K562 (cell line): ENCODE results near the gene KLHDC10. TPM values are rescaled to one million over a fixed set of nuclear protein-coding genes. Genes with fewer than 3 reads are reported as not detected.

Source experiments
- BACH1 ChIP-seq: fragments of 200-800 bp; sonication (Bioruptor generic); IDR thresholded peaks from 2 replicates; pipeline ENCODE4 v1.6.1; 2016; ENCODE audit warnings: missing genetic modification characterization, missing compliant biosample characterization
- CAMTA2 ChIP-seq: fragments of 250-450 bp; sonication (Bioruptor Pico); conservative IDR thresholded peaks from 2 replicates; pipeline ENCODE4 v1.5.1; 2022
- ELF1 ChIP-seq: fragments of 200-800 bp; sonication (Bioruptor generic); IDR thresholded peaks from 2 replicates; pipeline ENCODE4 v1.6.1; 2016; ENCODE audit warnings: missing genetic modification characterization, missing compliant biosample characterization
- EP400 ChIP-seq: fragments of 450-650 bp; IDR thresholded peaks from 2 replicates; pipeline ENCODE4 v1.6.1; 2017; ENCODE audit warnings: antibody characterized with exemption, mild to moderate bottlenecking, moderate library complexity
- POLR2H ChIP-seq: IDR thresholded peaks from 2 replicates; pipeline ENCODE4 v1.6.1; 2016; ENCODE audit warnings: missing genetic modification characterization, low read depth, mild to moderate bottlenecking, control low read depth, missing compliant biosample characterization, moderate library complexity
- RBM22 ChIP-seq: fragments of 200-400 bp; formaldehyde crosslinking; IDR thresholded peaks from 2 replicates; pipeline ENCODE4 v1.6.1; 2018; ENCODE audit warnings: low read length, low read depth; ENCODE audit not compliant: poor library complexity, severe bottlenecking
- TOE1 ChIP-seq, 2 experiments: fragments of 450-650 bp in 1 of 2; sonication (generic) in 1 of 2; formaldehyde crosslinking in 1 of 2; IDR thresholded peaks; 2 replicates each; pipeline versions ENCODE4 v1.7.1 to v1.8.0; 2016 to 2022; ENCODE audit warnings: borderline replicate concordance in 2 of 2, mild to moderate bottlenecking in 2 of 2, antibody characterized with exemption in 1 of 2, inconsistent platforms in 1 of 2, low read depth in 1 of 2, missing genetic modification reagents in 1 of 2, moderate library complexity in 1 of 2
- TRIM24 ChIP-seq, 2 experiments: fragments of 450-650 bp; IDR thresholded peaks; 2 replicates each; pipeline ENCODE4 v1.6.1; 2016
- TSC22D4 ChIP-seq: fragments of 450-650 bp; IDR thresholded peaks from 2 replicates; pipeline ENCODE4 v1.6.1; 2016; ENCODE audit warnings: missing genetic modification characterization, missing biosample characterization, control low read depth
- ZNF12 ChIP-seq: sonication (generic); formaldehyde crosslinking; IDR thresholded peaks from 2 replicates; pipeline ENCODE4 v1.4.0; 2020; ENCODE audit warnings: mild to moderate bottlenecking, missing genetic modification reagents
- polyA plus RNA-seq, 8 experiments: library from polyadenylated mRNA; depleted of rRNA in 4 of 8; stranded (reverse) in 5 of 8; unstranded in 3 of 8; fragments of >200 nt; fragmentation: Nextera tagmentation in 2 of 8; fragmentation: Illumina TruSeq in 1 of 8; extraction: Ambion mirVana in 2 of 8; extraction: Trizol in 1 of 8; gene quantifications; 2 replicates each; pipeline versions ENCODE4 v1.2.1 to v1.2.3, GENCODE V29; 2011 to 2014; ENCODE audit warnings: inconsistent platforms in 1 of 8, missing spikeins in 1 of 8
- total RNA-seq, 7 experiments: library from RNA; depleted of rRNA in 6 of 7; stranded (reverse); fragments of >200 nt in 6 of 7; fragmentation: Illumina TruSeq in 2 of 7; extraction: Trizol in 2 of 7; gene quantifications; 2 replicates each; pipeline versions ENCODE4 v1.2.1 to v1.2.3, GENCODE V29; 2011 to 2021; ENCODE audit warnings: low replicate concordance in 1 of 7
- TF ChIP-seq, protein P1 (sequence below): sonication (generic); formaldehyde crosslinking; IDR thresholded peaks from 2 replicates; pipeline ENCODE4 v1.8.1; 2022; ENCODE audit warnings: missing genetic modification reagents
- TF ChIP-seq, protein P2 (sequence below): sonication (generic); formaldehyde crosslinking; IDR thresholded peaks from 2 replicates; pipeline ENCODE4 v1.8.0; 2023; ENCODE audit warnings: mild to moderate bottlenecking, missing genetic modification reagents
- TF ChIP-seq, protein P3 (sequence below): fragments of 450-650 bp; formaldehyde crosslinking; IDR thresholded peaks from 2 replicates; pipeline ENCODE4 v1.4.0; 2020; ENCODE audit warnings: mild to moderate bottlenecking
- TF ChIP-seq, protein P4 (sequence below): fragments of 450-650 bp; IDR thresholded peaks from 2 replicates; pipeline ENCODE4 v1.6.1; 2016; ENCODE audit warnings: low read depth, mild to moderate bottlenecking, moderate library complexity
- TF ChIP-seq, protein P5 (sequence below): sonication (generic); formaldehyde crosslinking; IDR thresholded peaks from 2 replicates; pipeline ENCODE4 v1.8.0; 2022; ENCODE audit warnings: mild to moderate bottlenecking, missing genetic modification reagents
- TF ChIP-seq, protein P6 (sequence below): fragments of 250-450 bp; sonication (Bioruptor Pico); IDR thresholded peaks from 2 replicates; pipeline ENCODE4 v1.4.0; 2020; ENCODE audit warnings: borderline replicate concordance

KLHDC10 gene
- total and polyA plus RNA-seq, 9 of the 15 experiments (the other 6 are each of a cell fraction or from before 2014, with no cell fraction given) = 9.8 to 80.5 (median 31.4) TPM

DNA sequence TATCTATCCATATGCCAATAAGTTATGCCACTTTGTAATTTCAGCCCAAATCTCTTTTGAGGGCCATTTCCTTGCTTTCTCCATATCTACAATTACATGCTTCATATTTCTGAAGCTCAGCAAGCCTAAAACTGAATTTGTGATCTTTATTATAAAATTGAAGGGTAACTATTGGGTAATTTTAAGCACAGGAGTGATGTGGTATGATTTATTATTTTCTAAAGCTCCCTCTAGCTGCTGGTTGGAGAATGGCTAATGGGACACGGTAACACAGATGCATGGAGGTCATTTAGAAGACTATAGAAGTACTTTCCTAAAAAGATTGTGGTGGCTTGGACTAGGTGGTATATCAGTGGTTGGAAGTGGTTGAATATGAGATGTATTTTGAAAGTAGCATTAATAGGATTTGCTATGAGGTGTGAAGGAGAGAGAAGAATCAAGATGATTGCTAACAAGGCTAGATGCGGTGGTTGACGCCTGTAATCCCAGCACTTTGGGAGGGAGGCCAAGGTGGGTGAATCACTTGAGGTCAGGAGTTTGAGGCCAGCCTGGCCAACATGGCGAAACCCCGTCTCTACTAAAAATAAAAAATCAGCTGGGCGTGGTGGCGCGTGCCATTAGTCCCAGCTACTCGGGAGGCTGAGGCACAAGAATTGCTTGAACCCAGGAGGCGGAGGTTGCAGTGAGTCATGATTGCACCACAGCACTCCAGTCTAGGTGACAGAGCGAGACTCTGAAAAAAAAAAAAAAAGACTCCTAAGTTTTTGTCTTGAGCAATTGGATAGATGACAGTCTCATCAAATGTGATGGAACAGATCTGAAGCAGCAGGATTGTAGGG, 13.9 kb downstream of the KLHDC10 start (continued):
- TF ChIP-seq TOE1 (IDR thresholded peaks at IDR 0.05; ENCODE audit: borderline replicate concordance) (0 out of 2 replicates have a peak, but pooled peaks have one; percentile 16), TOE1 (CRISPR knock-in tag; IDR thresholded peaks at IDR 0.05; ENCODE audit: borderline replicate concordance, low read depth) (no peak), TRIM24 (IDR thresholded peaks at IDR 0.05) (peak in 1 of 2 experiments; percentile 11; a peak in 1 of 4 replicates), ELF1 (tag) (no peak), BACH1 (tag) (no peak), CAMTA2 (CRISPR knock-in tag) (no peak), TSC22D4 (tag) (no peak), RBM22 (no peak), POLR2H (tag) (no peak), EP400 (no peak; the same call in 1 of the 2 replicates), ZNF12 (no peak)
- TF ChIP-seq, protein P1, sequence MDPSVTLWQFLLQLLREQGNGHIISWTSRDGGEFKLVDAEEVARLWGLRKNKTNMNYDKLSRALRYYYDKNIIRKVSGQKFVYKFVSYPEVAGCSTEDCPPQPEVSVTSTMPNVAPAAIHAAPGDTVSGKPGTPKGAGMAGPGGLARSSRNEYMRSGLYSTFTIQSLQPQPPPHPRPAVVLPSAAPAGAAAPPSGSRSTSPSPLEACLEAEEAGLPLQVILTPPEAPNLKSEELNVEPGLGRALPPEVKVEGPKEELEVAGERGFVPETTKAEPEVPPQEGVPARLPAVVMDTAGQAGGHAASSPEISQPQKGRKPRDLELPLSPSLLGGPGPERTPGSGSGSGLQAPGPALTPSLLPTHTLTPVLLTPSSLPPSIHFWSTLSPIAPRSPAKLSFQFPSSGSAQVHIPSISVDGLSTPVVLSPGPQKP (CRISPR knock-in tag) = no peak
- TF ChIP-seq, protein P2, sequence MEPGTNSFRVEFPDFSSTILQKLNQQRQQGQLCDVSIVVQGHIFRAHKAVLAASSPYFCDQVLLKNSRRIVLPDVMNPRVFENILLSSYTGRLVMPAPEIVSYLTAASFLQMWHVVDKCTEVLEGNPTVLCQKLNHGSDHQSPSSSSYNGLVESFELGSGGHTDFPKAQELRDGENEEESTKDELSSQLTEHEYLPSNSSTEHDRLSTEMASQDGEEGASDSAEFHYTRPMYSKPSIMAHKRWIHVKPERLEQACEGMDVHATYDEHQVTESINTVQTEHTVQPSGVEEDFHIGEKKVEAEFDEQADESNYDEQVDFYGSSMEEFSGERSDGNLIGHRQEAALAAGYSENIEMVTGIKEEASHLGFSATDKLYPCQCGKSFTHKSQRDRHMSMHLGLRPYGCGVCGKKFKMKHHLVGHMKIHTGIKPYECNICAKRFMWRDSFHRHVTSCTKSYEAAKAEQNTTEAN (CRISPR knock-in tag) = no peak
- TF ChIP-seq, protein P3, sequence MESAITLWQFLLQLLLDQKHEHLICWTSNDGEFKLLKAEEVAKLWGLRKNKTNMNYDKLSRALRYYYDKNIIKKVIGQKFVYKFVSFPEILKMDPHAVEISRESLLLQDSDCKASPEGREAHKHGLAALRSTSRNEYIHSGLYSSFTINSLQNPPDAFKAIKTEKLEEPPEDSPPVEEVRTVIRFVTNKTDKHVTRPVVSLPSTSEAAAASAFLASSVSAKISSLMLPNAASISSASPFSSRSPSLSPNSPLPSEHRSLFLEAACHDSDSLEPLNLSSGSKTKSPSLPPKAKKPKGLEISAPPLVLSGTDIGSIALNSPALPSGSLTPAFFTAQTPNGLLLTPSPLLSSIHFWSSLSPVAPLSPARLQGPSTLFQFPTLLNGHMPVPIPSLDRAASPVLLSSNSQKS (CRISPR knock-in tag) = no peak
- TF ChIP-seq, protein P4, sequence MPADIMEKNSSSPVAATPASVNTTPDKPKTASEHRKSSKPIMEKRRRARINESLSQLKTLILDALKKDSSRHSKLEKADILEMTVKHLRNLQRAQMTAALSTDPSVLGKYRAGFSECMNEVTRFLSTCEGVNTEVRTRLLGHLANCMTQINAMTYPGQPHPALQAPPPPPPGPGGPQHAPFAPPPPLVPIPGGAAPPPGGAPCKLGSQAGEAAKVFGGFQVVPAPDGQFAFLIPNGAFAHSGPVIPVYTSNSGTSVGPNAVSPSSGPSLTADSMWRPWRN = no peak
- TF ChIP-seq, protein P5, sequence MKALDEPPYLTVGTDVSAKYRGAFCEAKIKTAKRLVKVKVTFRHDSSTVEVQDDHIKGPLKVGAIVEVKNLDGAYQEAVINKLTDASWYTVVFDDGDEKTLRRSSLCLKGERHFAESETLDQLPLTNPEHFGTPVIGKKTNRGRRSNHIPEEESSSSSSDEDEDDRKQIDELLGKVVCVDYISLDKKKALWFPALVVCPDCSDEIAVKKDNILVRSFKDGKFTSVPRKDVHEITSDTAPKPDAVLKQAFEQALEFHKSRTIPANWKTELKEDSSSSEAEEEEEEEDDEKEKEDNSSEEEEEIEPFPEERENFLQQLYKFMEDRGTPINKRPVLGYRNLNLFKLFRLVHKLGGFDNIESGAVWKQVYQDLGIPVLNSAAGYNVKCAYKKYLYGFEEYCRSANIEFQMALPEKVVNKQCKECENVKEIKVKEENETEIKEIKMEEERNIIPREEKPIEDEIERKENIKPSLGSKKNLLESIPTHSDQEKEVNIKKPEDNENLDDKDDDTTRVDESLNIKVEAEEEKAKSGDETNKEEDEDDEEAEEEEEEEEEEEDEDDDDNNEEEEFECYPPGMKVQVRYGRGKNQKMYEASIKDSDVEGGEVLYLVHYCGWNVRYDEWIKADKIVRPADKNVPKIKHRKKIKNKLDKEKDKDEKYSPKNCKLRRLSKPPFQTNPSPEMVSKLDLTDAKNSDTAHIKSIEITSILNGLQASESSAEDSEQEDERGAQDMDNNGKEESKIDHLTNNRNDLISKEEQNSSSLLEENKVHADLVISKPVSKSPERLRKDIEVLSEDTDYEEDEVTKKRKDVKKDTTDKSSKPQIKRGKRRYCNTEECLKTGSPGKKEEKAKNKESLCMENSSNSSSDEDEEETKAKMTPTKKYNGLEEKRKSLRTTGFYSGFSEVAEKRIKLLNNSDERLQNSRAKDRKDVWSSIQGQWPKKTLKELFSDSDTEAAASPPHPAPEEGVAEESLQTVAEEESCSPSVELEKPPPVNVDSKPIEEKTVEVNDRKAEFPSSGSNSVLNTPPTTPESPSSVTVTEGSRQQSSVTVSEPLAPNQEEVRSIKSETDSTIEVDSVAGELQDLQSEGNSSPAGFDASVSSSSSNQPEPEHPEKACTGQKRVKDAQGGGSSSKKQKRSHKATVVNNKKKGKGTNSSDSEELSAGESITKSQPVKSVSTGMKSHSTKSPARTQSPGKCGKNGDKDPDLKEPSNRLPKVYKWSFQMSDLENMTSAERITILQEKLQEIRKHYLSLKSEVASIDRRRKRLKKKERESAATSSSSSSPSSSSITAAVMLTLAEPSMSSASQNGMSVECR = no peak
- TF ChIP-seq, protein P6, sequence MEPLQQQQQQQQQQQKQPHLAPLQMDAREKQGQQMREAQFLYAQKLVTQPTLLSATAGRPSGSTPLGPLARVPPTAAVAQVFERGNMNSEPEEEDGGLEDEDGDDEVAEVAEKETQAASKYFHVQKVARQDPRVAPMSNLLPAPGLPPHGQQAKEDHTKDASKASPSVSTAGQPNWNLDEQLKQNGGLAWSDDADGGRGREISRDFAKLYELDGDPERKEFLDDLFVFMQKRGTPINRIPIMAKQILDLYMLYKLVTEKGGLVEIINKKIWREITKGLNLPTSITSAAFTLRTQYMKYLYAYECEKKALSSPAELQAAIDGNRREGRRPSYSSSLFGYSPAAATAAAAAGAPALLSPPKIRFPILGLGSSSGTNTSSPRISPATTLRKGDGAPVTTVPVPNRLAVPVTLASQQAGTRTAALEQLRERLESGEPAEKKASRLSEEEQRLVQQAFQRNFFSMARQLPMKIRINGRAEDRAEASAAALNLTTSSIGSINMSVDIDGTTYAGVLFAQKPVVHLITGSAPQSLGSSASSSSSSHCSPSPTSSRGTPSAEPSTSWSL (CRISPR knock-in tag) = no peak
